Kasumi-1 (cell line): ENCODE data around the gene GRM2.

ENCODE experiments used
- DNase-seq, 2 experiments: peaks; one replicate each; lab custom pipeline; 2025; lab: John Stamatoyannopoulos, UW

The GRM2 gene

GRCh38 chr3:51680663-51681230, 26.1 kb upstream of the GRM2 start:
- no peak for DNase-seq

GRCh38 chr3:51681453-51681852, 25.4 kb upstream of the GRM2 start:
- DNase-seq: peak; percentile 80 to 84

- peak; percentile 94 to 95 for DNase-seq
These were observed 24.8 kb upstream of the GRM2 start for GRCh38 chr3:51682079-51682478.

GRCh38 chr3:51682526-51682925, 24.3 kb upstream of the GRM2 start:
- DNase-seq: no peak

GRCh38 chr3:51683566-51683965, 23.3 kb upstream of the GRM2 start:
- no peak for DNase-seq

GRCh38 chr3:51684971-51685751, 21.7 kb upstream of the GRM2 start:
- peak; percentile 14 to 29 for DNase-seq

GRCh38 chr3:51686056-51686455, 20.8 kb upstream of the GRM2 start:
- no peak for DNase-seq

- DNase-seq: peak; percentile 74 to 88
These were observed 20.2 kb upstream of the GRM2 start for GRCh38 chr3:51686512-51687215.

- DNase-seq: no peak
These were observed 19.2 kb upstream of the GRM2 start for GRCh38 chr3:51687431-51688205.

- no peak for DNase-seq
These were observed 18.7 kb upstream of the GRM2 start for GRCh38 chr3:51688206-51688600.

GRCh38 chr3:51691021-51691420, 15.8 kb upstream of the GRM2 start:
- DNase-seq: no peak

GRCh38 chr3:51691949-51692348, 14.9 kb upstream of the GRM2 start:
- no peak for DNase-seq

- no peak for DNase-seq
These were observed 13.9 kb upstream of the GRM2 start for GRCh38 chr3:51692980-51693395.

- DNase-seq: no peak
These were observed 9.9 kb upstream of the GRM2 start for GRCh38 chr3:51696954-51697353.

- no peak for DNase-seq
These were observed 8.7 kb upstream of the GRM2 start for GRCh38 chr3:51698209-51698608.

- no peak for DNase-seq
These were observed 6.5 kb upstream of the GRM2 start for GRCh38 chr3:51700403-51700802.

GRCh38 chr3:51702156-51702555, 4.7 kb upstream of the GRM2 start:
- no peak for DNase-seq

- DNase-seq: no peak
These were observed 3.7 kb upstream of the GRM2 start for GRCh38 chr3:51703068-51703760.

- DNase-seq: peak; percentile 62 to 64
These were observed 2.9 kb upstream of the GRM2 start for GRCh38 chr3:51703761-51704510.

GRCh38 chr3:51704511-51704950, 2.3 kb upstream of the GRM2 start:
- DNase-seq: no peak
